GM21825 (cell line): ENCODE results near the gene LRMDA.

ENCODE experiments used
- ATAC-seq: cut with Tn5 transposase; IDR thresholded peaks from one replicate; pipeline ENCODE4 v1.9.1; 2021; ENCODE audit warnings: mild to moderate bottlenecking, moderate library complexity; ENCODE audit not compliant: unreplicated experiment

LRMDA gene

GRCh38 chr10:76031769-76032699 lies 600.6 kb downstream of the LRMDA start:
- no peak for ATAC-seq

- no peak for ATAC-seq
These were observed 601.2 kb downstream of the LRMDA start for GRCh38 chr10:76032700-76033039.

DNA sequence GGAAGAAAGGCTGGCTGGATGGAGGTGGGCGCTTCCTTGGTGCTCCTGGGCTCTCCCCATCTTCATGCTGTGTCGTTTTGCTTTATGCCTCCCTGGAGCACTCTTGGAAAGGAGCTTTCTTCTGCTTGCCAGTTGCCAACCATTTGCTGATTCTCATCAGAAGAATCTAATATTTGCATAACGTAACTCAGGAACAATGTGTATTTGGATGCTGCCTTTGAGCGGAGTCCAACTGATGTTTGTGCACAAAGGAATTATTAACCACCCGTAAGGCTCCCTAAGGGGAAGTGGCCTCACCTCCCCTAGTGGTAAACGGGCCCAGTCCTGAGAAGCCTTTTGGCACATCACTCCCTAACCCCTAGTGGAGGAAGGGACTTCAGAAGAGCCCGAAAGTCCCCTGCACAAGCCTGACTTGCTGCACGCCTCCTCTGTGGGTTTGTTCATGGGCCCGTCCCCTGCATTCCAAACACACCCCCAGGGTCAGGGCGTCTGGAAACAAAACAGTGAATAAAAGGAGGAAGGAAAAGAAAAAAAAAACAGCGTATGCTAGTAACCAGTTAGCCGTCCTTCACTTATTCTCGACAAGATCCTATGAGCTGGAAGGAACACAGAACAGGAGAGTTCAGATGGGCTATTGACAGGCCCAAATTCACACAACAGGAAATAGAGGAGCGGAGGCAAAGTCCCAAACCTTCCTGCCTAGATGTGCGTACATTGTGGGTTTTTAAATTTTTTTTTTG lies 602.2 kb downstream of the LRMDA start:
- no peak for ATAC-seq

GRCh38 chr10:76034353-76035205 lies 603.2 kb downstream of the LRMDA start:
- no peak for ATAC-seq

DNA sequence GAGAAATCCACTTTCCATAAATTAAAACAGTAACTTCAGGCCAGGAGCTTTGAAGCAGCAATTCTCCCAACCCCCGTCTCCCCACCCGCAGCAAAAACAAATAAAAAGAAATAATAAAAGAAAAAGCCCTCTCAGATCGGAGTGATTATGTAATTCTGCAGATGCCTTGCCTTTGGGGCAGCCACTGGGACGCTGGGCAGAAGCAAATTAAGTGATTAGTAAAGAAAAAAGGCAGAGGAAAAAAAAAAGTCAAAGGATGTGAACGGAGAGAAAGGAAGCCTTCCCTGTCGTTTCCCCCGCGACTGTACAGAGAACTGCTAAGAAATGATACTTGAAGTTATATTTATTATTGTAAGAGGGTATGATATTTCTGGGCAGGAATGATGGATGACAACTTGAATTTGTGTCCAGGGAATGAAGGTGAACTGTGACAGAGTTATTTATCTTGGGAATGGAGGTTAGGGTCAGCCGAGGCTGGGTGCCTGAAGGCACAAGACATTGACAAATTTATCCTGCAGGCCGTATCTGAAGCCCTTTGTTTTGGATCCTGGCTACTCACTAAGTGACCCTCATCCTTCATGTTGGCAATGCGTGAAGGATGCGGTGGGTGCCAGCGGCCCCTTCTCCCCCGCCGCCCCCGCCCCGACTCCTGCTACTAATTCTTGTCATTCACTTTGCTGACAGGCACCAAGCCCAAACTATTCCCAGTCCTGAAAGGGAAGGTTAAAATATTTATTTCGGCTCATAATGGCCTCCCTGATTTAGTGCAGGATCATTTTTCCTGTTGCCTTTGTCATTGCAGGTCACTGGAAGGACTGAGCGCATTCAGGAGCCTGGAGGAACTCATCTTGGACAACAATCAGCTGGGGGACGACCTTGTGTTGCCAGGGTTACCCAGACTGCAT lies 604.0 kb downstream of the LRMDA start:
- ATAC-seq = no peak

DNA sequence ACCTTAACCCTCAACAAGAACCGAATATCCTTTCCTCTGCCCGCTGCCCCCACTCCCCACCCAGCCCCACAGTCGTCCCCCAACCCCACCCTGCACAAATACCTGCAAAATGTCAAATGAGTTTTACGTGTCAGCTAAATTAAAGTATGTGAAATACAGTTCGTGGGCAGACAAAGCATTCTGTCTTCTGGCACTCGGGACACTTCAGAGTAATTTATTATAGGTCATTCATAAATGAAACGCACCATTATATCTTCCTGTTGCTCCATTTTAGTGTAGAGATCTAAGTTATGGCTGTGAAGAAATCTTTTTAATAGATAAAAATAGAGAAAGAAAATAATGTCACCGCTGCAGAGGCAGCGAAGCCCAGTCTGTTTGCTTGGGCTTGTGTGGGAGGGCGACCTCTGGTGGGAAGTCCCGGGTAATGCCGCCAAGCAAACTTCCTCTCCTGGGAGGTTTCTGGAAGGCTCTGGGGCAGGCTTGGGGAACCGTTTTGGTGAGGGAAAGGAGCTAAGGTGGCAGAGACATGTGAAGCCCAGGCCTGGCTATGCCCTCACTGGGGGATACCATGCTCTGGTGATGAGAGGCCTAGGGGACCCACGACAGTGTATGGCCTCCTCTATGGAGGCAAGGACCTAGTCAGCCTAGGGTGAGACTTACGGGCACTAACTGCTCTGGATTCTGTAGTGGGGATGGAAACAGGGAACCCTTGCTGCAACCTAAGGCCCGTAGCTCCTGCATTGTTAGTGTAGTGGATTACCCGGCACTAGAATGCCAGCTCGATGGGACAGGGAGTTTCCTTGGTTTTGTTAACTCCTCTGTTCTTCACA lies 604.9 kb downstream of the LRMDA start:
- peak; percentile 70 for ATAC-seq

DNA sequence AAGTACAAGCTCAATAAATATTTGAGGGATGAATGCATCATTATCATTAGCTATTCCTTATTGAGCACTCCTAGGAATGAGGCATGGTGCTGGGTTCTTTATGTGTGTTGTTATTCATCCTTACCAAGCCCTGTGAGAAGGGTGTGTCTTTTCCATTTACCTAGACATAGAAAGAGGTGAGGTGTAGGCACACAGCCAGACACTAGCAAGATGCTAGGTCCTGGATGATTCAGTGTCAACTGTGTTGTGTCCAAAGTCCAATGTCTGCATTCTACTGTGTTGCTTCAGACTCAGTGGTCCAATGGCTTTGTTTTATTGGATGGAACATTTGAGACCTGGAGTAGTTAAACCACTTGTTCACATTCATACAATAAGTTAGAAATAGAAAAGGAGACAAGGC lies 605.5 kb downstream of the LRMDA start:
- ATAC-seq = no peak

DNA sequence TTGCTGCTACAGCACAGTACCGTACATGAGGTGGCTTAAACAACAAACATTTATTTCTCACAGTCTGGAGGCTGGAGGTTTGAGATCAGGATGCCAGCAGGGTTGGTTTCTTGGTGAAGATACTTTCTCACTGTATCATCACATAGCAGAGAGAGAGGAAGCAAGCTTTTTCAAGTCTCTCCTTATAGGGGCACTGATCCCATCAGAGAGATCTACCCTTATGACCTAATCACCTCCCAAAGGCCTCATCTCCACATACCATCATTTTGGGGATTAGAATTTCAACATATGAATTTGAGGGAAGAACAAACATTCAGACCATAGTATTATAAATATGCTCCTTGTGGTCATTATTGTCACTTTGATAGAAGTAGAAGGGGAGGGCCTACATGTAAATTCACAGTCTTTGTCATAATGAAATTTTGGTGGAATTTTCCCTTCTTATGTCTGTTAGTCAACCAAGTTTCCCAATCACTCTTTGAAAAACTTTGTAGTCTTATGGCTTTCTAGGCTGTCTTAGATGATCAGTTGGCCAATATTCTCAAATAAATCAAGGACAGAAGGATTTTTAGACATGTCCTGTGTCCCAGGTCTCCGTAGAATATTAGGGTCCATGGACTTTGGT lies 606.2 kb downstream of the LRMDA start:
- ATAC-seq = no peak

- no peak for ATAC-seq
These were observed 607.3 kb downstream of the LRMDA start for GRCh38 chr10:76038696-76039095.

DNA sequence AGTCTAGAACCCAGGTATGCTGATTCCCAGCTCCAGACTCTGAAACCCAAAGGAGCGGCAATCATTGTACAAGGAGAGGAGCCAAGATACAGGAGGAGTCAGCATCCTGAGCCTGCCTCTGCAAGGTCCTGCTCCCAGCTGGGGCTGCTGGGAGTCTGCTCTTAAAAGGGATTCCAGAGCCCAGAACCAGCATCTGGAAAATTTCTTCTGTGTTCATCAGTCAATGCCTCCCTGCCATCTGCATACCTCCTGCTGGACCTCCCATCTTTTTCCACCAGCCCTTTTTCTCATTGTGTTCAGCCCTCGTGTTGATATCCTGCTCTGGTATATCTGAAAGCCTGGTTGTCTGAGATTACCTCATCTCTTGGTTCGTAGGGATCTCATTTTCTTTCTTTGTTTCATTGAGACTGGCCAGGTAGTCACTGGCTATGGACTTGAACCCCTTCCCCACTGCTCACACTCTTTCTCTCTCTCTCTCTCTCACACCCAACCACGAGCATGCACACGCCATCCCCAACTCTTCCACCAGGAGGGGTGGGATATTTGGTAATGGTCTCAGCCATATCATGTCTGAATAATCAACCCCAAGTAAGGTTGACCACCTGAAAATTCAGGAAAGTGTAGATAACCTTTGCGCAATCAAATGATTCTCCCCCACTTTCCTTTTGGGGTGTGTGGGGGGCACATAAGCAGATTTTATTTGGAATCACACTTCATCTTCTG lies 608.8 kb downstream of the LRMDA start:
- no peak for ATAC-seq

DNA sequence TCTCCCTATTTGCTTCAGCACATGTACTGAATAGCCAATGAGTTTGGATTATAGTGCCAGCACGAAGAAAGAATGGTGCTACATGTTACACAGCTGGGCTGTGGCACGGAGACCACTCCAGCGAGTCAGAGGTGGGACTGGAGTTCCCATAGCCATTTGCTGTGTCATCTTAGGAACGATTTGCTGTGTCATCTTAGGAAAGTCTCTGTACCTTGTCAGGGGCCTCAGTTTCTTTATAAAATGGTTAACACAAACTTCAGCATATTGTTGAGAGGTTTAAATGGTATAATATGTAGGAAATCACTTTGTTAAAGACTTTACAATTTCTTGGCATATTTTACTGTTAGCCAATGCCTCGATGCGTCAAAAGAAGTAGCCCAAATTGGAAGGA lies 609.4 kb downstream of the LRMDA start:
- ATAC-seq = no peak

DNA sequence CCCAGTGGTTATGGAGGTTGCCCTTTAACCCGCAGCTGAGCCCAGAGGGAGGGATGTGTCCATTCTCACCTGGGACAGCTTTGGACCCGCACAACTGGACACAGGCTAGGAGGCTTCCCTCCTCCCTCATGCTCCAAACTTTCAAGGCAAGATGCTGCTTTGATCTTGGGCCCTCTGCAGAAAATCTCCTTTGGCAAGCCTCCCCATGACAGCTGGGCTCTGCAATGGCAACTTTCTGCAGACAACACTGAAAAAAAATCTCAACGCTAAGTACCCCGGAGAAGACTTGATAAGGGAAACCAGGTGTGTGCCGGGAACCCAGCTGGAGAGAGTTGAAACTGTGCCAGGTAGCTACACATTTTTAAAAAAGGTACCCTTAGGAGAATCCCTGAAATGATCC lies 610.1 kb downstream of the LRMDA start:
- ATAC-seq = no peak

DNA sequence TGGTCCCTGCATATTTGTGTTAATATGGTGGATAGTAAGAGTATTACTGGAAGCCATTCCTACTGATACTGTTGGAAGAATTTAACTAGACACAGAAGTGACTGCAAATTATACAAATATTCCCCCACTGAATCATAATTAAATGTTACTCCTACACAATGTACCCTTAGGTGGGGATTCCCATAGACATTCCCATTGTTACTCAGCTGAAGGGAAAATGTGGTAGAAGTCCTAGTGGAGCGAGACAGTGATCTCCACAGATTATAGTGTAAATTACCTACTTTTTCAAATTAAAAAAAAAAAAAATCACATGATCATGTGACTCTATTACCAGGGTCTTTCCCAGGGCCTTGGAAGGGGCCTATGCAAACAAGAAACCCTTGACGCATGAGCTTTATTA lies 611.8 kb downstream of the LRMDA start:
- no peak for ATAC-seq

DNA sequence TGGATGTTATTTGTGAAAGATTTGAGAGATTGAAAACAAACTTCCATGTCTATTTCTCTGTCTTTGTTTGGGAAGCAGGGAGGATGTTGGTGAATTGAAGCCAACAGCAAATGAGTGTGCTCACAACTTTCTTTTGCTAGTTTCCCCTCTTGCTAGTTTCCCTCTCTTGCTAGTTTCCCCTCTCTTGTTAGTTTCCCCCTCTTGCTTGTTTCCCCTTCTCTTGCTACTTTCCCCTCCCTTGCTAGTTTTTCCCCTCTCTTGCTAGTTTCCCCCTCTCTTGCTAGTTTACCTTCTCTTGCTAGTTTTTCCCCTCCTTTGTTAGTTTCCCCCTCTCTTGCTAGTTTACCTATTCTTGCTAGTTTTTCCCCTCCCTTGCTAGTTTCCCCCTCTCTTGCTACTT lies 613.3 kb downstream of the LRMDA start:
- no peak for ATAC-seq

DNA sequence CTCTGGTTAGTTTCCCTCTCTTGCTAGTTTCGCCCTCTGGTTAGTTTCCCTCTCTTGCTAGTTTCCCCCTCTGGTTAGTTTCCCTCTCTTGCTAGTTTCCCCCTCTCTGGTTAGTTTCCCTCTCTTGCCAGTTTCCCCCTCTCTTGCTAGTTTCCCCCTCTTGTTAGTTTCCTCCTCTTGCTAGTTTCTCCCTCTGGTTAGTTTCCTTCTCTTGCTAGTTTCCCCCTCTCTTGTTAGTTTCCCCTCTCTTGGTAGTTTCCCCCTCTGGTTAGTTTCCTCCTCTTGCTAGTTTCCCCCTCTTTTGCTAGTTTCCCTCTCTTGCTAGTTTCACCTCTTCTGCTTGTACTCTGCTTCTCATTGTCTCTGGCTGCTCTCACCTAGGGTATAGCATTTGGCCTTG lies 613.8 kb downstream of the LRMDA start:
- no peak for ATAC-seq

GRCh38 chr10:76047521-76047920 lies 616.1 kb downstream of the LRMDA start:
- ATAC-seq = no peak

- no peak for ATAC-seq
These were observed 618.3 kb downstream of the LRMDA start for GRCh38 chr10:76049581-76050290.

DNA sequence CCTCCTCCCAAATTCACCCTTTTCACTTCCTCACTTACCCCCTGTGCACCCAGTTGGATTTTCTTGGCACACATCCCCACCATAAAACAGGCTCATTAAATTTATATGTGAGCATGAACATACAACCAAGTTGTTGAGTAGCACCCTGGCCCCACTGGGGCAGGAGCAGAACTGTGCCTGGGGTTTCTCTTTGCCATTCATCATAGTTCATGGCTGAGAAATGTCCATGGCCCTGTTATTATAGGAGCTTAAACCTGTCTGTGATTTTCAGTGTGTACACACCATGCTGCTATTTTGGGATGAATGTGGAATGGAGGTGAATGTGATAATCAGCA lies 618.8 kb downstream of the LRMDA start:
- no peak for ATAC-seq
